Dedifferentiated amniotic fluid mesenchymal stem cell (primary cell): ENCODE results near the gene IMMP2L.
A peak's percentile ranks its signal among the peaks of the same experiment; 100 is the strongest.
"Not testable (repeated sequence)": the region's sequence is repeated elsewhere in the genome, so short reads cannot be mapped to it uniquely, and the experiment has no call there.

Experiments used
- DNase-seq: peaks from one replicate; pipeline ENCODE4 v3.0.0-alpha.2; 2016; ENCODE audit errors: extremely low spot score

The IMMP2L gene

GRCh38 chr7:111561904-111562732 is at the start of gene IMMP2L:
TSS of gene IMMP2L (minus strand) at chr7:111562492.
- peak; percentile 65 for DNase-seq

- DNase-seq = not testable (repeated sequence)
Measured at GRCh38 chr7:111609483-111610254, 47.4 kb upstream of the IMMP2L start.

- no peak for DNase-seq
Measured at GRCh38 chr7:111607621-111608020, 45.3 kb upstream of the IMMP2L start.

GRCh38 chr7:111605246-111605645 is 43.0 kb upstream of the IMMP2L start:
- no peak for DNase-seq

- no peak for DNase-seq
Measured at GRCh38 chr7:111600091-111600490, 37.8 kb upstream of the IMMP2L start.

GRCh38 chr7:111595780-111596179 is 33.5 kb upstream of the IMMP2L start:
- no peak for DNase-seq

GRCh38 chr7:111594602-111595001 is 32.3 kb upstream of the IMMP2L start:
- no peak for DNase-seq

GRCh38 chr7:111593343-111593742 is 31.1 kb upstream of the IMMP2L start:
- no peak for DNase-seq

GRCh38 chr7:111588065-111588433 is 25.8 kb upstream of the IMMP2L start:
- no peak for DNase-seq

- DNase-seq = no peak
Measured at GRCh38 chr7:111587410-111588064, 25.2 kb upstream of the IMMP2L start.

- no peak for DNase-seq
Measured at GRCh38 chr7:111586711-111587409, 24.6 kb upstream of the IMMP2L start.

- DNase-seq = not testable (repeated sequence)
Measured at GRCh38 chr7:111581784-111582488, 19.6 kb upstream of the IMMP2L start.

GRCh38 chr7:111581207-111581606 is 18.9 kb upstream of the IMMP2L start:
- not testable (repeated sequence) for DNase-seq

GRCh38 chr7:111578754-111579153 is 16.5 kb upstream of the IMMP2L start:
- DNase-seq = no peak

- DNase-seq = no peak
Measured at GRCh38 chr7:111571720-111572119, 9.4 kb upstream of the IMMP2L start.

- no peak for DNase-seq
Measured at GRCh38 chr7:111568870-111569462, 6.7 kb upstream of the IMMP2L start.

- no peak for DNase-seq
Measured at GRCh38 chr7:111568419-111568818, 6.1 kb upstream of the IMMP2L start.

- DNase-seq = no peak
Measured at GRCh38 chr7:111564078-111564477, 1.8 kb upstream of the IMMP2L start.

GRCh38 chr7:111561654-111561903 is 713 bp downstream of the IMMP2L start:
- DNase-seq = no peak

- peak; percentile 23 for DNase-seq
Measured at GRCh38 chr7:111560773-111561653, 1.3 kb downstream of the IMMP2L start.
